Caco-2 (cell line): ENCODE measurements around the gene INSYN1. TPM values are rescaled to one million over a fixed set of nuclear protein-coding genes. Genes with fewer than 3 reads are reported as not detected.
A peak's percentile ranks its signal among the peaks of the same experiment; 100 is the strongest.

Source experiments
- Bru-seq: library from RNA; stranded (reverse); fragments of 400-500 nt; gene quantifications from one replicate; lab custom pipeline; 2021; lab: Mats Ljungman, UMichigan
- BruChase-seq, 2 experiments: library from RNA; stranded (reverse); fragments of 400-500 nt; gene quantifications; one replicate each; lab custom pipeline; 2021; lab: Mats Ljungman, UMichigan
- BruUV-seq: library from RNA; stranded (reverse); fragments of 400-500 nt; replicated peaks from 2 replicates; lab custom pipeline; 2021; lab: Mats Ljungman, UMichigan
- CTCF ChIA-PET: fragments of 300-600 bp; sonication (Branson Sonifier 250); formaldehyde crosslinking; loops from one replicate; lab custom pipeline; 2022; ENCODE audit warnings: antibody characterized with exemption; lab: Charles Lee
- POLR2A ChIA-PET: fragments of 300-600 bp; sonication (Branson Sonifier 250); formaldehyde crosslinking; loops from one replicate; lab custom pipeline; 2022; ENCODE audit warnings: antibody characterized with exemption; lab: Charles Lee
- DNase-seq, 2 experiments: peaks; one replicate each; pipeline versions ENCODE4 v3.0.0 to v3.0.0-alpha.2; 2020 to 2022
- H3K27me3 ChIP-seq: replicated peaks from 2 replicates; pipeline ENCODE4 v1.6.0; 2011; ENCODE audit warnings: low read length; ENCODE audit not compliant: control insufficient read depth, insufficient read depth
- H3K36me3 ChIP-seq: 2 replicates; pipeline ENCODE4 v1.5.1; 2011; ENCODE audit warnings: low read length; ENCODE audit not compliant: control insufficient read depth, insufficient read depth
- H3K4me1 ChIP-seq: fragments of 250-450 bp; sonication (Bioruptor Pico); 2 replicates; pipeline ENCODE4 v1.5.1; 2020; ENCODE audit warnings: mild to moderate bottlenecking
- H3K4me3 ChIP-seq: 2 replicates; pipeline ENCODE4 v1.5.1; 2011; ENCODE audit warnings: low read depth, mild to moderate bottlenecking, control low read depth, low read length
- H3K9me3 ChIP-seq: fragments of 250-450 bp; sonication (Bioruptor Pico); 2 replicates; pipeline ENCODE4 v1.5.1; 2020; ENCODE audit warnings: mild to moderate bottlenecking, moderate library complexity
- H3K27ac Mint-ChIP-seq: one replicate; pipeline ENCODE4 v1.8.0; 2022; ENCODE audit warnings: mixed read lengths; ENCODE audit not compliant: unreplicated experiment
- H3K27me3 Mint-ChIP-seq: one replicate; pipeline ENCODE4 v1.8.0; 2022; ENCODE audit warnings: mixed read lengths; ENCODE audit not compliant: insufficient read depth, unreplicated experiment
- H3K36me3 Mint-ChIP-seq: one replicate; pipeline ENCODE4 v1.8.0; 2022; ENCODE audit warnings: mild to moderate bottlenecking, mixed read lengths; ENCODE audit not compliant: insufficient read depth, unreplicated experiment
- H3K4me1 Mint-ChIP-seq: one replicate; pipeline ENCODE4 v1.8.0; 2022; ENCODE audit warnings: low read depth, mixed read lengths; ENCODE audit not compliant: unreplicated experiment
- H3K4me3 Mint-ChIP-seq: one replicate; pipeline ENCODE4 v1.8.0; 2022; ENCODE audit warnings: mild to moderate bottlenecking, moderate library complexity, mixed read lengths; ENCODE audit not compliant: unreplicated experiment
- H3K9me3 Mint-ChIP-seq: one replicate; pipeline ENCODE4 v1.8.0; 2022; ENCODE audit warnings: mixed read lengths; ENCODE audit not compliant: unreplicated experiment
- intact Hi-C: fragments of 100-400 bp; cut with micrococcal nuclease; formaldehyde crosslinking; loops from one replicate; pipeline ENCODE4 v1.10.0; 2022; ENCODE audit not compliant: unreplicated experiment
- long read RNA-seq: library from polyadenylated mRNA; stranded (forward); transcript quantifications from one replicate; pipeline ENCODE4 v2.0.0, GENCODE V29; 2022
- total RNA-seq: library from RNA; stranded (reverse); gene quantifications from 2 replicates; pipeline ENCODE4 v1.2.3, GENCODE V29; 2022
- TF ChIP-seq, protein P1 (sequence below), 2 experiments: fragments of 200-600 bp in 1 of 2; IDR thresholded peaks; 1 replicate in 1 of 2; 2 replicates in 1 of 2; pipeline versions ENCODE4 v1.5.1 to v1.8.0; 2011 to 2022; ENCODE audit warnings: antibody characterized with exemption in 1 of 2, control low read depth in 1 of 2, inconsistent platforms in 1 of 2, low read depth in 1 of 2, low read length in 1 of 2, mild to moderate bottlenecking in 1 of 2, moderate library complexity in 1 of 2; ENCODE audit not compliant: insufficient read depth in 1 of 2, severe bottlenecking in 1 of 2, unreplicated experiment in 1 of 2

Gene INSYN1, protein sequence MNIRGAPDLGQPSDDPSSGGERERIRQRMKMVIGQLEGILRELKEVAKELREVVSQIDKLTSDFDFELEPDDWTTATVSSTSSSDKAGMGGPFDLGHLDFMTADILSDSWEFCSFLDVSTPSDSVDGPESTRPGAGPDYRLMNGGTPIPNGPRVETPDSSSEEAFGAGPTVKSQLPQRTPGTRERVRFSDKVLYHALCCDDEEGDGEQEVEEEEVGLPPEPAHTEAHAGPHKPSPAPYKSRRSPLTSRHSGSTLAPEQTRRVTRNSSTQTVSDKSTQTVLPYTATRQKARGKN
- 0.41 TPM in 1 of 2 replicates, not detected in the other for total RNA-seq
- percentile 8 among the genes with signal in this experiment for Bru-seq, nascent RNA
- percentile 5 among the genes with signal in this experiment for BruChase-seq, experiment 1, labeled RNA remaining after a 2-hour chase
- percentile 5 among the genes with signal in this experiment for BruChase-seq, experiment 2, labeled RNA remaining after a 6-hour chase
- long read RNA-seq = 0 reads

DNA sequence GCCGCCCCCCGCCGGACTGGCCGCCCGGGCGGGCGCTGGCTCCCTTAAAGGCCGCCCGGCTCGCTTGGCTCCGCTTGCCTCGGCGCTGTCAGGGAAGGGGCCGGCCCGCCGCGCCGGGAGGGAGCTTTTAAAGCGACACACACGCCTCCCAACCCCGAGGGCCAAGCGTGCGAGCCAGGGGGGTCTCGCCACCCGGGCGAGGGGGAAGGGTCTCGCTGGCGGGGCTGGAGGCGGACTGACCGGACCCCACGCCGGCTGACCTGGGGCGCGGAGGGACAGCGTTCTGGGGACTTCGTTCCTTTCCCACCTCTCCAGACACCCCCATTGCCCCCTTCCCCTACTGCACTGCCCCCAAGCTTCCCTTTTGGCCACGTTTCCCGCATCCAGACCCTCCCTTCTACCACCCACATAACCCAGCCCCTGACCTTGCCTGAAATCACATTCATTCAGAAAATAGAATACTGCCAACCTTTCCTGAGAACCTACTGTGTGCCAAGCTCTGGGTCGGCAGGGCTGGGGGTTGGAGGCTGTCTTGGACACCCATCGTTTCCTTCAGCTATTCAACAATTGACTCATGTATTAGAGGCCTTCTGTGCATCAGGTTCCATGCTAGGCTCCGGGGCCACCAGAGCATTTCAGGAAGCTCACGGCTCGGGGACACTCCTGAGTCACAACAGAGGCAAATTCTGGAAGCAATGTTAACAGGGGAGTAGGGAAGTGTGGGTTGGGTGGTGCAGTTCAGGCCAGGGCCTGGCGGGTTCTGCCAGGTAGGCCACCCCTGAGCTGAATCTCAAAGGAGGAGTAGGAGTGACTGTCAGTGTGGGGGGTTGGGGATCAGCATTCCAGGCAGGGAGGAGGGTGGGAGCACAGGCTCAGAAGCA is at the start of gene INSYN1:
INSYN1 (minus strand) TSS at position 102 of the 881 bp plus-strand sequence. CDS start 2,221 bp downstream, outside the sequence.
- Mint-ChIP-seq H3K27ac (no peak within 1 kb of the TSS), H3K36me3 (no peaks in the 10 kb centered on the region), H3K4me1 (no peaks in the 10 kb centered on the region), H3K27me3 (peaks cover 22% of the 10 kb centered on the region), H3K4me3 (peak within 1 kb of the TSS; percentile 50), H3K9me3 (no peaks in the 10 kb centered on the region)
- intact Hi-C loops = no loop called here
- CTCF ChIA-PET = interaction anchor here (1.2 kb wide), 1 partner anchor 49 kb away, joined by 3 read pairs; no protein-coding TSS in a partner anchor
- no TSS peak for BruUV-seq
- POLR2A ChIA-PET = no interaction called here
- Histone ChIP-seq H3K4me1 (no peaks in the 10 kb centered on the region), H3K27me3 (no peaks in the 10 kb centered on the region; the same call in 1 of the 2 replicates), H3K36me3 (no peaks in the 10 kb centered on the region), H3K9me3 (no peaks in the 10 kb centered on the region), H3K4me3 (peak within 1 kb of the TSS; percentile 23)
- DNase-seq = no peak
- TF ChIP-seq, protein P1, sequence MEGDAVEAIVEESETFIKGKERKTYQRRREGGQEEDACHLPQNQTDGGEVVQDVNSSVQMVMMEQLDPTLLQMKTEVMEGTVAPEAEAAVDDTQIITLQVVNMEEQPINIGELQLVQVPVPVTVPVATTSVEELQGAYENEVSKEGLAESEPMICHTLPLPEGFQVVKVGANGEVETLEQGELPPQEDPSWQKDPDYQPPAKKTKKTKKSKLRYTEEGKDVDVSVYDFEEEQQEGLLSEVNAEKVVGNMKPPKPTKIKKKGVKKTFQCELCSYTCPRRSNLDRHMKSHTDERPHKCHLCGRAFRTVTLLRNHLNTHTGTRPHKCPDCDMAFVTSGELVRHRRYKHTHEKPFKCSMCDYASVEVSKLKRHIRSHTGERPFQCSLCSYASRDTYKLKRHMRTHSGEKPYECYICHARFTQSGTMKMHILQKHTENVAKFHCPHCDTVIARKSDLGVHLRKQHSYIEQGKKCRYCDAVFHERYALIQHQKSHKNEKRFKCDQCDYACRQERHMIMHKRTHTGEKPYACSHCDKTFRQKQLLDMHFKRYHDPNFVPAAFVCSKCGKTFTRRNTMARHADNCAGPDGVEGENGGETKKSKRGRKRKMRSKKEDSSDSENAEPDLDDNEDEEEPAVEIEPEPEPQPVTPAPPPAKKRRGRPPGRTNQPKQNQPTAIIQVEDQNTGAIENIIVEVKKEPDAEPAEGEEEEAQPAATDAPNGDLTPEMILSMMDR (IDR thresholded peaks at IDR 0.05; ENCODE audit: insufficient read depth in 1 of 2, low read depth in 1 of 2, low read length in 1 of 2, severe bottlenecking in 1 of 2, unreplicated experiment in 1 of 2) = no peak

DNA sequence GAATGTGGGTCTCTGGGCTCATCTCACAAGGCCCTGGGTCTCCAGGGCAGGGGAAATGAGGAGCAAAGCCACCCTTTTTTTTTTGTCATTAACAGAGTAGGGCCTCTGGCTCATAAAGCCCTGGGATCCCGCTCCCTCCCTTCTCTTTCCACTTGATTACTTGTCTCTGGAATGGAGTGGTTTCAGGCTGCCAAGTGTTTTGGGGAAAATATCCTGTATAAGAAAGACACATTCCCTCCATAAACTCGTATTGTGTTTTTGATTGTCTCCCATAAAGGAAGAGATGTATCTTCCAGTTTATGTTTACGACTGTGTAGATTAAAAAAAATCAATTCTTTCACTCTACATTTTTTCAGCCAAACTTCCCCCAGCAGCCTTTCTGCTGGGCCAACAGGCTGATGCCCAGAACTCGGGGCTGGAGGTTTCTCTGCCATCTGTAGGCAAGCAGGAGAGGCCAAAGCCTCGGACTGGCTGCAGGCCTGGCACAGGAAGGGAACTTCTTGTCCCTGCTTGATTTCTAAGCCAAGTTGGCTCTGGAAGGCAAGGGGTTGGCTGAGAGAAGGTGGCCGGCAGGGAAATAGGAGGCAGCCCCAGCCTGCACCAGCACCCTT is 49.4 kb upstream of the INSYN1 start:
- H3K4me3 Mint-ChIP-seq = no peak overlapping the region
- POLR2A ChIA-PET = no interaction called here
- no peaks in the 10 kb centered on the region for H3K36me3 ChIP-seq
- no peaks in the 10 kb centered on the region for H3K27me3 ChIP-seq
- no TSS peak for BruUV-seq
- no peaks in the 10 kb centered on the region for H3K27me3 Mint-ChIP-seq
- no peaks in the 10 kb centered on the region for H3K36me3 Mint-ChIP-seq
- H3K9me3 Mint-ChIP-seq = no peaks in the 10 kb centered on the region
- no peak for DNase-seq
- H3K4me1 Mint-ChIP-seq = peaks cover 6% of the 10 kb centered on the region
- intact Hi-C loops = no loop called here
- H3K9me3 ChIP-seq = no peaks in the 10 kb centered on the region
- TF ChIP-seq, protein P1 (IDR thresholded peaks at IDR 0.05; ENCODE audit: insufficient read depth in 1 of 2, low read depth in 1 of 2, low read length in 1 of 2, severe bottlenecking in 1 of 2, unreplicated experiment in 1 of 2) = no peak
- no peak overlapping the region for H3K27ac Mint-ChIP-seq
- CTCF ChIA-PET = no interaction called here
- H3K4me1 ChIP-seq = no peaks in the 10 kb centered on the region
- no peak overlapping the region for H3K4me3 ChIP-seq
